GM10266 (cell line): Measurements from ENCODE around the gene ANKRD52.

Experiments used
- DNase-seq: peaks from one replicate; pipeline ENCODE4 v3.0.0; 2012; ENCODE audit errors: extremely low spot score
- CTCF ChIP-seq: IDR thresholded peaks from 2 replicates; pipeline ENCODE4 v1.5.1; 2012; ENCODE audit warnings: mild to moderate bottlenecking, low read depth; ENCODE audit not compliant: control insufficient read depth, insufficient read depth; ENCODE audit errors: missing control alignments

ANKRD52 gene

GRCh38 chr12:56236091-56236490 lies 22.1 kb downstream of the ANKRD52 start:
- no peak for DNase-seq
- TF ChIP-seq CTCF = no peak

- no peak for DNase-seq
- no peak for TF ChIP-seq CTCF
Observed at GRCh38 chr12:56234746-56235436, 23.3 kb downstream of the ANKRD52 start.

GRCh38 chr12:56231184-56231582 lies 27.0 kb downstream of the ANKRD52 start:
- no peak for TF ChIP-seq CTCF
- no peak for DNase-seq

GRCh38 chr12:56230432-56231183 lies 27.6 kb downstream of the ANKRD52 start:
- no peak for TF ChIP-seq CTCF
- DNase-seq = peak; percentile 7

- DNase-seq = peak; percentile 10
- no peak for TF ChIP-seq CTCF
Observed at GRCh38 chr12:56229916-56230431, 28.2 kb downstream of the ANKRD52 start, which contains the start of gene SLC39A5. TSS of gene SLC39A5 (plus strand) at chr12:56230051. CDS start at chr12:56231275, 1,224 bp downstream.

- TF ChIP-seq CTCF = no peak
- no peak for DNase-seq
Observed at GRCh38 chr12:56229082-56229481, 29.1 kb downstream of the ANKRD52 start.

GRCh38 chr12:56224954-56225353 lies 33.2 kb downstream of the ANKRD52 start:
- DNase-seq = no peak
- no peak for TF ChIP-seq CTCF
